DND-41 (cell line): ENCODE measurements around the gene NRXN3.

ENCODE experiments used
- ATAC-seq: fragments of 200-7000 bp; cut with Tn5 transposase; 3 replicates; pipeline ENCODE4 v1.9.1; 2021; ENCODE audit warnings: low read depth; ENCODE audit not compliant: insufficient read depth
- DNase-seq: peaks from one replicate; pipeline ENCODE4 v3.0.0-alpha.2; 2020
- H2AFZ ChIP-seq: 2 replicates; pipeline ENCODE4 v1.6.0; 2012; ENCODE audit warnings: low read depth, low read length
- H3K27ac ChIP-seq: 2 replicates; pipeline ENCODE4 v1.5.1; 2012; ENCODE audit warnings: low read length, inconsistent platforms
- H3K27me3 ChIP-seq: fragments of 200-600 bp; sonication (generic); 2 replicates; pipeline ENCODE4 v1.6.0; 2012; ENCODE audit warnings: low read length, mild to moderate bottlenecking, inconsistent platforms; ENCODE audit not compliant: insufficient read depth, poor library complexity
- H3K36me3 ChIP-seq: 2 replicates; pipeline ENCODE4 v1.5.1; 2012; ENCODE audit warnings: low read length, inconsistent platforms; ENCODE audit not compliant: insufficient read depth
- H3K4me1 ChIP-seq: 2 replicates; pipeline ENCODE4 v1.5.1; 2012; ENCODE audit warnings: mild to moderate bottlenecking, low read length; ENCODE audit not compliant: insufficient read depth
- H3K4me2 ChIP-seq: 2 replicates; pipeline ENCODE4 v1.6.0; 2012; ENCODE audit warnings: mild to moderate bottlenecking, moderate library complexity, low read length, inconsistent platforms; ENCODE audit not compliant: insufficient read depth
- H3K4me3 ChIP-seq, 2 experiments: fragments of 200-600 bp in 1 of 2; shearing (Covaris generic) in 1 of 2; 2 replicates each; pipeline ENCODE4 v1.5.1; 2012 to 2016; ENCODE audit warnings: inconsistent platforms in 2 of 2, low read length in 2 of 2, mild to moderate bottlenecking in 2 of 2, low read depth in 1 of 2, moderate library complexity in 1 of 2
- H3K79me2 ChIP-seq: 2 replicates; pipeline ENCODE4 v1.6.0; 2012; ENCODE audit warnings: low read length, inconsistent platforms; ENCODE audit not compliant: insufficient read depth
- H3K9ac ChIP-seq: 2 replicates; pipeline ENCODE4 v1.6.0; 2012; ENCODE audit warnings: low read depth, mild to moderate bottlenecking, inconsistent platforms, low read length, moderate library complexity
- H3K9me3 ChIP-seq: 2 replicates; pipeline ENCODE4 v1.5.1; 2012; ENCODE audit warnings: low read length, moderate library complexity, mild to moderate bottlenecking, inconsistent platforms; ENCODE audit not compliant: insufficient read depth, severe bottlenecking
- H4K20me1 ChIP-seq: 2 replicates; pipeline ENCODE4 v1.6.0; 2012; ENCODE audit warnings: low read length; ENCODE audit not compliant: insufficient read depth
- CTCF ChIP-seq: IDR thresholded peaks from 2 replicates; pipeline ENCODE4 v1.5.1; 2012; ENCODE audit warnings: borderline replicate concordance, low read length, moderate library complexity, mild to moderate bottlenecking; ENCODE audit not compliant: poor library complexity, severe bottlenecking; ENCODE audit errors: extremely low read depth
- EZH2 ChIP-seq: IDR thresholded peaks from 3 replicates; pipeline ENCODE4 v1.6.1; 2012; ENCODE audit warnings: borderline replicate concordance, low read depth, mild to moderate bottlenecking, moderate library complexity, low read length, inconsistent platforms; ENCODE audit not compliant: severe bottlenecking

NRXN3 gene

DNA sequence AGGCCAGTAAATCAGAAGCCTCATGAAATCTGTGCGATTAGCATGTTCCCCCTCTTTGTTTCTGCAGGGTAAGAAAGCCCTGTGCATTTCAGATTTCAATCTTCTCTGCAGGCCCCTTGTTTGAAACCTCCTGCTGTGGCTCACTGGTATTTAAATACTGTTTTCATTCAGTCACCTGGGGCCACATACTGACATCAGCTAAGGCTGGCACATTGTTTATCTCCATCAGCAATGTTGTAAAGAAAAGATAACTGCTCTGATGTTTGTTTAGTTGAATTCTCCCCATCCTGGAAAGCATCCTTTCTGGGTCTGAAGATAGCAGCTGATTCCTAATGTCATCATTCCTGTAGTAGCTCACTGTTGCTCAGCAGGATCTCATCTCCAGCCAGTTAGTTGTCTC lies 554.9 kb downstream of the NRXN3 start:
- Histone ChIP-seq H3K36me3 (no peaks in the 10 kb centered on the region), H3K9ac (no peak overlapping the region), H3K4me1 (no peaks in the 10 kb centered on the region), H3K9me3 (no peaks in the 10 kb centered on the region), H3K27me3 (peaks cover 2% of the 10 kb centered on the region), H3K4me2 (no peak overlapping the region), H2AFZ (no peak overlapping the region), H3K79me2 (no peaks in the 10 kb centered on the region), H3K27ac (no peak overlapping the region), H4K20me1 (no peaks in the 10 kb centered on the region), H3K4me3 (no peak overlapping the region)
- DNase-seq (no peak), ATAC-seq (no peak)
- TF ChIP-seq EZH2 = no peak
- no peak for TF ChIP-seq CTCF

- Histone ChIP-seq H3K4me1 (no peaks in the 10 kb centered on the region), H3K9ac (no peak overlapping the region), H3K36me3 (no peaks in the 10 kb centered on the region), H3K27me3 (no peaks in the 10 kb centered on the region), H4K20me1 (no peaks in the 10 kb centered on the region), H3K79me2 (no peaks in the 10 kb centered on the region), H3K9me3 (no peaks in the 10 kb centered on the region), H2AFZ (no peak overlapping the region), H3K4me2 (no peak overlapping the region), H3K4me3 (no peak overlapping the region), H3K27ac (no peak overlapping the region)
- no peak for TF ChIP-seq CTCF
- no peak for TF ChIP-seq EZH2
- ATAC-seq = no peak
- no peak for DNase-seq
These were observed 566.9 kb downstream of the NRXN3 start for GRCh38 chr14:78737116-78737515.

- Histone ChIP-seq H3K27me3 (no peaks in the 10 kb centered on the region), H3K4me3 (no peak overlapping the region), H3K36me3 (no peaks in the 10 kb centered on the region), H4K20me1 (no peaks in the 10 kb centered on the region), H3K4me1 (no peaks in the 10 kb centered on the region), H2AFZ (no peak overlapping the region), H3K4me2 (no peak overlapping the region), H3K27ac (no peak overlapping the region), H3K9ac (no peak overlapping the region), H3K9me3 (no peaks in the 10 kb centered on the region), H3K79me2 (no peaks in the 10 kb centered on the region)
- ATAC-seq = no peak
- DNase-seq = no peak
- TF ChIP-seq CTCF (no peak), EZH2 (no peak)
These were observed 567.4 kb downstream of the NRXN3 start for GRCh38 chr14:78737601-78738000.

- H3K4me3 ChIP-seq = no peak overlapping the region
- TF ChIP-seq EZH2 (no peak), CTCF (no peak)
- DNase-seq (no peak), ATAC-seq (no peak)
- no peaks in the 10 kb centered on the region for H3K79me2 ChIP-seq
- no peak overlapping the region for H2AFZ ChIP-seq
- H3K27ac ChIP-seq = no peak overlapping the region
- no peaks in the 10 kb centered on the region for H4K20me1 ChIP-seq
- no peak overlapping the region for H3K9ac ChIP-seq
- no peaks in the 10 kb centered on the region for H3K36me3 ChIP-seq
- H3K4me2 ChIP-seq = no peak overlapping the region
- no peaks in the 10 kb centered on the region for H3K4me1 ChIP-seq
- H3K27me3 ChIP-seq = no peaks in the 10 kb centered on the region
- no peaks in the 10 kb centered on the region for H3K9me3 ChIP-seq
These were observed 576.0 kb downstream of the NRXN3 start for GRCh38 chr14:78746086-78746595.
